Measurements from ENCODE around the gene HOXD9. TPM values are rescaled to one million over a fixed set of nuclear protein-coding genes. Genes with fewer than 3 reads are reported as not detected.

Gene HOXD9
- total RNA-seq, 1 donor from 2014 or later: 1.5 TPM

GRCh38 chr2:176076796-176077195, 45.7 kb upstream of the HOXD9 start:
- TF ChIP-seq, protein P1, sequence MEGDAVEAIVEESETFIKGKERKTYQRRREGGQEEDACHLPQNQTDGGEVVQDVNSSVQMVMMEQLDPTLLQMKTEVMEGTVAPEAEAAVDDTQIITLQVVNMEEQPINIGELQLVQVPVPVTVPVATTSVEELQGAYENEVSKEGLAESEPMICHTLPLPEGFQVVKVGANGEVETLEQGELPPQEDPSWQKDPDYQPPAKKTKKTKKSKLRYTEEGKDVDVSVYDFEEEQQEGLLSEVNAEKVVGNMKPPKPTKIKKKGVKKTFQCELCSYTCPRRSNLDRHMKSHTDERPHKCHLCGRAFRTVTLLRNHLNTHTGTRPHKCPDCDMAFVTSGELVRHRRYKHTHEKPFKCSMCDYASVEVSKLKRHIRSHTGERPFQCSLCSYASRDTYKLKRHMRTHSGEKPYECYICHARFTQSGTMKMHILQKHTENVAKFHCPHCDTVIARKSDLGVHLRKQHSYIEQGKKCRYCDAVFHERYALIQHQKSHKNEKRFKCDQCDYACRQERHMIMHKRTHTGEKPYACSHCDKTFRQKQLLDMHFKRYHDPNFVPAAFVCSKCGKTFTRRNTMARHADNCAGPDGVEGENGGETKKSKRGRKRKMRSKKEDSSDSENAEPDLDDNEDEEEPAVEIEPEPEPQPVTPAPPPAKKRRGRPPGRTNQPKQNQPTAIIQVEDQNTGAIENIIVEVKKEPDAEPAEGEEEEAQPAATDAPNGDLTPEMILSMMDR (conservative IDR thresholded peaks at IDR 0.05): no peak
- no peak for DNase-seq (ENCODE audit: extremely low spot score, unreplicated experiment)
- H3K36me3 Mint-ChIP-seq: no peaks in the 10 kb centered on the region
- H3K4me3 Mint-ChIP-seq: no peak overlapping the region
- peaks cover 11% of the 10 kb centered on the region for H3K4me1 Mint-ChIP-seq (ENCODE audit: unreplicated experiment)
- no peaks in the 10 kb centered on the region for H3K9me3 Mint-ChIP-seq
- H3K27me3 Mint-ChIP-seq: peaks cover 94% of the 10 kb centered on the region
- no peak overlapping the region for H3K27ac Mint-ChIP-seq

DNA sequence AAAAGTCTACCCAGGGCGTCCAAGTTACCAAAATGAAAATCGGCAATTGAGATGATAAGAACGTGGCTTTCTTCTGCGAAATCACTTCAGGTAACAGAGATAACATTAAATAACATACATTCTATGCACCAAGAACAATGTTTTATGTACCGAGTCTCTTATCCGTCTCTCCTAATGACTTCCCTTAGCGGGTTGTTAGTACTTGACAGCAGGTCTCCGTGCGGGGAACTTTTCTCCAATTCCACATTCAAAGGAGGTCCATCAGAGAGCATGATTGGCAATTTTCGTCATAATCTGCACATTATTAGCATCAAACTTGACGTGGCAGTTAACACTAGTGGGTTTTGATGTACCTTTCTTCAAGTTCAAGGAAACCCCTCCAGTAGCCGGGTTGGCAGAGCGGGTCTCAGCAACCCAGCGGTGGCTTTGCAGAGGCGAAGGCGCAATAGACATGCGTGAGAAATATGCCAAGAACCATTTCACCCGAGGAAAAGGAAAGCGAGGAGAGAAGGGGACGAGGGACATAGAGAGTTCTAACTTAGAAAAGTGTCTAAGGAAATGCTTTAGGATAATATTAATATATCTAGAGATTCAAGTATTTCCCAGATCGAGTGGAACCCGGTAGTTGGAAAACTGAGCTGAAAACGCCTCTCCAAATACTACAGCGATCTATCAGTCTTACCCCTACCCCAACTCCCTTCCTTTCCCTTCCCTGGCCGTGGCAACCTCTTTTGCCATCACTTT, 43.8 kb upstream of the HOXD9 start:
- Mint-ChIP-seq H3K4me1 (ENCODE audit: unreplicated experiment) (peaks cover 21% of the 10 kb centered on the region), H3K4me3 (peak overlapping the region; percentile 86)
- DNase-seq (ENCODE audit: extremely low spot score, unreplicated experiment): no peak

GRCh38 chr2:176079285-176079830, 43.2 kb upstream of the HOXD9 start:
- peak overlapping the region; percentile 62 for H3K27ac Mint-ChIP-seq
- no peaks in the 10 kb centered on the region for H3K9me3 Mint-ChIP-seq
- peak overlapping the region; percentile 86 for H3K4me3 Mint-ChIP-seq
- DNase-seq (ENCODE audit: extremely low spot score, unreplicated experiment): no peak
- TF ChIP-seq, protein P1 (conservative IDR thresholded peaks at IDR 0.05): no peak
- H3K4me1 Mint-ChIP-seq (ENCODE audit: unreplicated experiment): peaks cover 26% of the 10 kb centered on the region
- H3K27me3 Mint-ChIP-seq: peaks cover 94% of the 10 kb centered on the region
- no peaks in the 10 kb centered on the region for H3K36me3 Mint-ChIP-seq

More for the DNA sequence above, 43.8 kb upstream of the HOXD9 start:
- Mint-ChIP-seq H3K27me3 (peaks cover 94% of the 10 kb centered on the region), H3K27ac (peak overlapping the region; percentile 62), H3K9me3 (no peaks in the 10 kb centered on the region), H3K36me3 (no peaks in the 10 kb centered on the region)
- TF ChIP-seq, protein P1 (conservative IDR thresholded peaks at IDR 0.05): no peak

GRCh38 chr2:176079831-176080539, 42.5 kb upstream of the HOXD9 start:
- DNase-seq (ENCODE audit: extremely low spot score, unreplicated experiment): no peak
- peak overlapping the region; percentile 86 for H3K4me3 Mint-ChIP-seq
- H3K4me1 Mint-ChIP-seq (ENCODE audit: unreplicated experiment): peaks cover 32% of the 10 kb centered on the region
- peaks cover 94% of the 10 kb centered on the region for H3K27me3 Mint-ChIP-seq
- no peaks in the 10 kb centered on the region for H3K9me3 Mint-ChIP-seq
- H3K36me3 Mint-ChIP-seq: no peaks in the 10 kb centered on the region
- H3K27ac Mint-ChIP-seq: peak overlapping the region; percentile 62
- TF ChIP-seq, protein P1 (conservative IDR thresholded peaks at IDR 0.05): peak; percentile 95

DNA sequence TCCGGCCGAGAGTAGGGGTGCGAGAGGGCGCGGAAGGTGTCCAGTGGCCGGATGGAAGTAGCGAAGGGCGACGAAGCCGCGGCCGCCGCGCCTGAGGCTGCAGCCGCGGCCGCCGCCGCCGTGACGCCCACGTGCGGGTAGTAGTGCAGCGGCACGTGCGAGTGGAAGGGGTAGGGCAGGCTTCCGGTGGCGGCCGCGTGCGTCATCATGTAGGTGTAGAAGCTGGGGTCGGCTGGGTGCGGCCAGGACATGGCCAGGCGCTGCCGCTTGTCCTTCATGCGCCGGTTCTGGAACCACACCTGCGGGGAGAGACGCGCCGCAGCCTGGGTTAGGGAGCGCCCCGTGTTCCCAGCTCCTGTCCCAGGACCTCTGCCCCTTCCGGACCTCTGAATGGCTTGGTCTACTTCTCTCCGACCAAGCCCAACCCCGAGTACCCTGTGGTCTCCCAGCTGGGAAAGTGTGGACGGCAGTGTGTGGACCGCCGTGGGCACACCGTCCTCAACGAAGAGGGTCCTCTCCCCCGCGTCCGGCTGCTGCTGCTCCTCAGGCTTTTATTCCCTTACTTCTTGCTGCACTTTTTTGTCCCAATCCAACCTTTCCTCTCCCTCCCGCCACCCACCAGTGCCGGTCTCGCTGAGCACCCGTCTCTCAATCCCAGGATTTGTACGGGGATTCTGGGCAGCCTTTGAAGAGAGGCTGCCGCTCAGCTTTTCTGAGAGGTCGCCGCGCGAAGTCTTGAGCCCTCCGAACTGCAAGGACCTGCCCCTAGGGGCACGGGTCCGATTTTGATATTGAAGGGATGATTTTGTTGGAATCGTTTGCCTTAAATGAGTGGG, 41.8 kb upstream of the HOXD9 start:
- Mint-ChIP-seq H3K4me3 (peak overlapping the region; percentile 67), H3K36me3 (no peaks in the 10 kb centered on the region), H3K27ac (peak overlapping the region; percentile 36), H3K9me3 (no peaks in the 10 kb centered on the region), H3K27me3 (peaks cover 94% of the 10 kb centered on the region), H3K4me1 (ENCODE audit: unreplicated experiment) (peaks cover 32% of the 10 kb centered on the region)
- TF ChIP-seq, protein P1 (conservative IDR thresholded peaks at IDR 0.05): no peak
- no peak for DNase-seq (ENCODE audit: extremely low spot score, unreplicated experiment)
